HepG2 (cell line): ENCODE data around the gene SEMA4C. TPM values are rescaled to one million over a fixed set of nuclear protein-coding genes. Genes with fewer than 3 reads are reported as not detected.

Experiments
- HNF4A ChIP-seq: sonication (generic); formaldehyde crosslinking; IDR thresholded peaks from 2 replicates; pipeline ENCODE4 v1.4.0; 2020; ENCODE audit warnings: missing genetic modification reagents
- NFE2L1 ChIP-seq: sonication (generic); formaldehyde crosslinking; IDR thresholded peaks from 2 replicates; pipeline ENCODE4 v1.4.0; 2020; ENCODE audit warnings: missing genetic modification reagents, mild to moderate bottlenecking, borderline replicate concordance
- STAT6 ChIP-seq: sonication (generic); formaldehyde crosslinking; IDR thresholded peaks from 2 replicates; pipeline ENCODE4 v1.4.0; 2020; ENCODE audit warnings: missing genetic modification reagents, mild to moderate bottlenecking, borderline replicate concordance
- XBP1 ChIP-seq: sonication (generic); formaldehyde crosslinking; IDR thresholded peaks from 2 replicates; pipeline ENCODE4 v1.5.0; 2020; ENCODE audit warnings: missing genetic modification reagents
- ZHX2 ChIP-seq, 2 experiments: sonication (generic) in 1 of 2; formaldehyde crosslinking in 1 of 2; IDR thresholded peaks; 2 replicates each; pipeline versions ENCODE4 v1.6.1 to v1.9.0; 2014 to 2022; ENCODE audit warnings: antibody characterized with exemption in 1 of 2, borderline replicate concordance in 1 of 2, inconsistent platforms in 1 of 2, low read depth in 1 of 2, missing genetic modification reagents in 1 of 2
- ZNF652 ChIP-seq: IDR thresholded peaks from 2 replicates; pipeline ENCODE4 v1.6.1; 2016; ENCODE audit warnings: low read depth, borderline replicate concordance
- ZNF782 ChIP-seq: sonication (generic); formaldehyde crosslinking; IDR thresholded peaks from 2 replicates; pipeline ENCODE4 v1.4.0; 2020; ENCODE audit warnings: missing genetic modification reagents, mild to moderate bottlenecking, borderline replicate concordance
- polyA plus RNA-seq, 8 experiments: library from polyadenylated mRNA; depleted of rRNA in 3 of 8; stranded (reverse) in 7 of 8; unstranded in 1 of 8; fragments of >200 nt; fragmentation: Illumina TruSeq in 4 of 8; extraction: Trizol in 4 of 8; gene quantifications; 2 replicates each; pipeline versions ENCODE4 v1.2.1 to v1.2.3, GENCODE V29; 2011 to 2016; ENCODE audit warnings: low read depth in 4 of 8, missing spikeins in 1 of 8, mixed read lengths in 1 of 8; ENCODE audit not compliant: insufficient read depth in 1 of 8
- total RNA-seq, 5 experiments: library from RNA; depleted of rRNA; stranded (reverse); fragments of >200 nt; fragmentation: Illumina TruSeq; extraction: Trizol; gene quantifications; 2 replicates each; pipeline ENCODE4 v1.2.3, GENCODE V29; 2016; ENCODE audit warnings: low read depth in 1 of 5
- TF ChIP-seq, protein P1 (sequence below): sonication (generic); formaldehyde crosslinking; IDR thresholded peaks from 2 replicates; pipeline ENCODE4 v1.9.0; 2022; ENCODE audit warnings: missing genetic modification reagents, mild to moderate bottlenecking, borderline replicate concordance

The SEMA4C gene
- total and polyA plus RNA-seq, 2 of the 13 experiments (the other 11 are each of a cell fraction or from before 2014, with no cell fraction given): 25.9 to 46.6 TPM

DNA sequence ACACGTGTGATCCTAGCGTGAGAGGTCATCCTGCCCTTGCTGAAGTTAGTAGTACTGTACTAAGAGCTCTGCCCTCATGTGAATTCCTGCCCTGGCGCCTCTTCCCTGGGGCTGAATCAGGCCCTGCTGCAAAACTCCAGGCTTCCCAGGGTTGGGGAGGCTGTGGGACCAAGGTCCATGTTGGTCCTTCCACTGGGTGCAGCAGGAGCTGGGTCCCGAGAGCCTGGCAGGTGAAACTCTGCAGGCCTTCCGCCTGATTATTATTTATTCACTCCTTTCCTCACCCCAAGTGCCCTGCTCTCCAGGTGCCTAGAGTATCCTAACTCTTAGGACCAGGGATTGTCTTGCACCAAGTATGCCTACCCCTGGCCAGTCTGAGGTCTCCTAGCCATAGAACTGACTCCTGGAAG is 59.1 kb downstream of the SEMA4C start (continued):
- TF ChIP-seq HNF4A: peak; percentile 94
- TF ChIP-seq ZNF782 (CRISPR knock-in tag): no peak; the same call in 1 of the 2 replicates
- TF ChIP-seq XBP1 (CRISPR knock-in tag): no peak
- no peak for TF ChIP-seq ZHX2 (IDR thresholded peaks at IDR 0.05; ENCODE audit: low read depth)
- no peak for TF ChIP-seq ZHX2 (CRISPR knock-in tag; IDR thresholded peaks at IDR 0.05; ENCODE audit: borderline replicate concordance)
- TF ChIP-seq, protein P1, sequence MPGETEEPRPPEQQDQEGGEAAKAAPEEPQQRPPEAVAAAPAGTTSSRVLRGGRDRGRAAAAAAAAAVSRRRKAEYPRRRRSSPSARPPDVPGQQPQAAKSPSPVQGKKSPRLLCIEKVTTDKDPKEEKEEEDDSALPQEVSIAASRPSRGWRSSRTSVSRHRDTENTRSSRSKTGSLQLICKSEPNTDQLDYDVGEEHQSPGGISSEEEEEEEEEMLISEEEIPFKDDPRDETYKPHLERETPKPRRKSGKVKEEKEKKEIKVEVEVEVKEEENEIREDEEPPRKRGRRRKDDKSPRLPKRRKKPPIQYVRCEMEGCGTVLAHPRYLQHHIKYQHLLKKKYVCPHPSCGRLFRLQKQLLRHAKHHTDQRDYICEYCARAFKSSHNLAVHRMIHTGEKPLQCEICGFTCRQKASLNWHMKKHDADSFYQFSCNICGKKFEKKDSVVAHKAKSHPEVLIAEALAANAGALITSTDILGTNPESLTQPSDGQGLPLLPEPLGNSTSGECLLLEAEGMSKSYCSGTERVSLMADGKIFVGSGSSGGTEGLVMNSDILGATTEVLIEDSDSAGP: peak; percentile 35; the same call in 1 of the 2 replicates
- TF ChIP-seq ZNF652 (CRISPR knock-in tag): no peak
- TF ChIP-seq STAT6 (CRISPR knock-in tag): no peak
- no peak for TF ChIP-seq NFE2L1 (CRISPR knock-in tag)
